Measurements from ENCODE around the gene NR2C1.
A peak's percentile ranks its signal among the peaks of the same experiment; 100 is the strongest.

The NR2C1 gene

GRCh38 chr12:95017482-95017881 lies 55.9 kb downstream of the NR2C1 start:
- no peak overlapping the region for H3K4me3 ChIP-seq (ENCODE audit: low read depth, low read length)
- TF ChIP-seq MYC (IDR thresholded peaks at IDR 0.05; ENCODE audit: low read depth, low read length) (no peak), CTCF (IDR thresholded peaks at IDR 0.05; ENCODE audit: low read depth, low read length) (no peak), MAX (IDR thresholded peaks at IDR 0.05; ENCODE audit: low read depth, low read length) (no peak), POLR2A (IDR thresholded peaks at IDR 0.05; ENCODE audit: extremely low read depth, insufficient read length) (no peak)
- DNase-seq (ENCODE audit: low read depth): no peak

- no peak for TF ChIP-seq MYC (IDR thresholded peaks at IDR 0.05; ENCODE audit: low read depth, low read length)
- no peak for DNase-seq (ENCODE audit: low read depth)
- no peak overlapping the region for H3K4me3 ChIP-seq (ENCODE audit: low read depth, low read length)
These were observed 57.3 kb downstream of the NR2C1 start for GRCh38 chr12:95016120-95016519.

GRCh38 chr12:95014554-95014953 lies 58.9 kb downstream of the NR2C1 start:
- no peak for TF ChIP-seq MAX (IDR thresholded peaks at IDR 0.05; ENCODE audit: low read depth, low read length)
- TF ChIP-seq POLR2A (IDR thresholded peaks at IDR 0.05; ENCODE audit: extremely low read depth, insufficient read length): no peak
- no peak for TF ChIP-seq MYC (IDR thresholded peaks at IDR 0.05; ENCODE audit: low read depth, low read length)
- no peak for TF ChIP-seq CTCF (IDR thresholded peaks at IDR 0.05; ENCODE audit: low read depth, low read length)
- no peak for DNase-seq (ENCODE audit: low read depth)

GRCh38 chr12:95006206-95006605 lies 67.2 kb downstream of the NR2C1 start:
- DNase-seq (ENCODE audit: low read depth): no peak
- TF ChIP-seq CTCF (IDR thresholded peaks at IDR 0.05; ENCODE audit: low read depth, low read length) (no peak), MYC (IDR thresholded peaks at IDR 0.05; ENCODE audit: low read depth, low read length) (no peak), MAX (IDR thresholded peaks at IDR 0.05; ENCODE audit: low read depth, low read length) (no peak), POLR2A (IDR thresholded peaks at IDR 0.05; ENCODE audit: extremely low read depth, insufficient read length) (no peak)
- no peak overlapping the region for H3K4me3 ChIP-seq (ENCODE audit: low read depth, low read length)

More at GRCh38 chr12:95014554-95014953, 58.9 kb downstream of the NR2C1 start:
- no peak overlapping the region for H3K4me3 ChIP-seq (ENCODE audit: low read depth, low read length)

GRCh38 chr12:95004610-95005009 lies 68.8 kb downstream of the NR2C1 start:
- no peak overlapping the region for H3K4me3 ChIP-seq (ENCODE audit: low read depth, low read length)
- TF ChIP-seq MAX (IDR thresholded peaks at IDR 0.05; ENCODE audit: low read depth, low read length): no peak
- no peak for TF ChIP-seq POLR2A (IDR thresholded peaks at IDR 0.05; ENCODE audit: extremely low read depth, insufficient read length)
- TF ChIP-seq MYC (IDR thresholded peaks at IDR 0.05; ENCODE audit: low read depth, low read length): 0 out of 2 replicates have a peak, but pooled peaks have one; percentile 14
- TF ChIP-seq CTCF (IDR thresholded peaks at IDR 0.05; ENCODE audit: low read depth, low read length): no peak

GRCh38 chr12:95003921-95004272 lies 69.5 kb downstream of the NR2C1 start:
- no peak for DNase-seq (ENCODE audit: low read depth)
- peak overlapping the region; percentile 71 for H3K4me3 ChIP-seq (ENCODE audit: low read depth, low read length)
- TF ChIP-seq MYC (IDR thresholded peaks at IDR 0.05; ENCODE audit: low read depth, low read length) (no peak), POLR2A (IDR thresholded peaks at IDR 0.05; ENCODE audit: extremely low read depth, insufficient read length) (no peak), MAX (IDR thresholded peaks at IDR 0.05; ENCODE audit: low read depth, low read length) (no peak), CTCF (IDR thresholded peaks at IDR 0.05; ENCODE audit: low read depth, low read length) (no peak)

More at GRCh38 chr12:95004610-95005009, 68.8 kb downstream of the NR2C1 start:
- DNase-seq (ENCODE audit: low read depth): peak; percentile 68

Measured in NB4 (cell line).